GM11168 (cell line): ENCODE data around the gene C22orf15.

ENCODE experiments used
- in situ Hi-C: fragments of 300-500 bp; cut with MboI; formaldehyde crosslinking; loops from one replicate; pipeline ENCODE4 v1.12.0; 2022; ENCODE audit warnings: low sequenced_read_pairs; ENCODE audit not compliant: unreplicated experiment

C22orf15 gene

GRCh38 chr22:23786261-23786710, 23.5 kb downstream of the C22orf15 start:
- in situ Hi-C loops = no loop called here

GRCh38 chr22:23786752-23787599, 24.2 kb downstream of the C22orf15 start, which contains the start of gene SMARCB1:
Gene SMARCB1 (plus strand): TSS chr22:23786966. CDS start chr22:23787170, 204 bp downstream.
- in situ Hi-C loops = no loop called here

- in situ Hi-C loops = no loop called here
Observed at GRCh38 chr22:23787600-23787896, 24.8 kb downstream of the C22orf15 start.

GRCh38 chr22:23787910-23788309, 25.1 kb downstream of the C22orf15 start:
- in situ Hi-C loops = no loop called here

- in situ Hi-C loops = no loop called here
Observed at GRCh38 chr22:23789121-23789520, 26.3 kb downstream of the C22orf15 start.

GRCh38 chr22:23789638-23790037, 26.8 kb downstream of the C22orf15 start:
- in situ Hi-C loops = no loop called here

- in situ Hi-C loops = no loop called here
Observed at GRCh38 chr22:23790819-23791737, 28.3 kb downstream of the C22orf15 start.

GRCh38 chr22:23791738-23792645, 29.2 kb downstream of the C22orf15 start:
- in situ Hi-C loops = no loop called here

- in situ Hi-C loops = no loop called here
Observed at GRCh38 chr22:23793326-23793725, 30.5 kb downstream of the C22orf15 start.

GRCh38 chr22:23796461-23796860, 33.7 kb downstream of the C22orf15 start:
- in situ Hi-C loops = no loop called here

- in situ Hi-C loops = no loop called here
Observed at GRCh38 chr22:23800297-23801237, 37.8 kb downstream of the C22orf15 start.

- in situ Hi-C loops = no loop called here
Observed at GRCh38 chr22:23801238-23801821, 38.5 kb downstream of the C22orf15 start.

GRCh38 chr22:23801886-23802377, 39.1 kb downstream of the C22orf15 start:
- in situ Hi-C loops = no loop called here

GRCh38 chr22:23803001-23803819, 40.4 kb downstream of the C22orf15 start:
- in situ Hi-C loops = no loop called here

- in situ Hi-C loops = no loop called here
Observed at GRCh38 chr22:23804781-23805291, 42.0 kb downstream of the C22orf15 start.

GRCh38 chr22:23806837-23807236, 44.0 kb downstream of the C22orf15 start:
- in situ Hi-C loops = no loop called here

- in situ Hi-C loops = no loop called here
Observed at GRCh38 chr22:23812378-23812777, 49.6 kb downstream of the C22orf15 start.
